NCI-H2029 (cell line): ENCODE data around the gene TNFRSF19.
A peak's percentile ranks its signal among the peaks of the same experiment; 100 is the strongest.

Experiments
- DNase-seq: peaks from one replicate; lab custom pipeline; 2025; lab: John Stamatoyannopoulos, UW

The TNFRSF19 gene

DNA sequence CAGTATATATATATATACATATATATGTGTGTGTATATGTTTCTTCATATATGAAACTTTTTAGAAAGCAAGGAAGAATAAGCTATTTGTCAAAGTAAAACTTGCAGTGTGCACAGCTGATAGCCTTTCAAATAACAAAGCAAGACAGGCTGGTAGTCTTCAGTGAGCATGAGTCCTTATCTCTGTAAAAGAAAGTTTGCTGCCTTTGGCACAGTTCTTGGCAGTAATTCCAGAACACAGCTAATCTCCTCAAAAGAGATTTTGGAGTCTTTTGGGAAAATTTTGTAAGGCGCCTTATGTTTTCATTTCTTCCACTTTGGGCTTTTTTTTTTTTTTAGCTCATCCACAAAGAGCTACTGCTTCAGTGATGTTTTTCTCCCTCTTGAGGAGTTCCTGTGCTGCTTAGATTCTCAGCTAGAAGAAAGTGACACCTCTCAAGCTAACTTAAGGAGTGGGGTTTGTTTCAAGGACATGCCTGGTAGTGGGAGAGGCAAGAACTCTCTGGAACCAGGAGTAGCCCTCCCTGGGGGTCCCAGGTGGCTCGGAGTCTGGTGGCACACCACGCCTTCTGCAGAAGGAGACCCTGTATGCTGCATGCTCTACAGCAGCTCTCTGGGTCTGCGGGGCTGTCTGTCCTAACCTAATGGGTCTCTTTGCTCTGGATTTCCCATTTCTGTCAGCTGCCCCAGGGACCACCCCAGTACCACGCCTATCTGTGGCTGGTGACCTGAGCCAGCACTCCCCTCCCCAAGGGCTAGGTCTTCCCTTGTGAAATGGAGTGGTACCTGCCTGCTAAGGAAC, 58.8 kb downstream of the TNFRSF19 start:
- DNase-seq, result no peak

GRCh38 chr13:23629566-23630272, 59.5 kb downstream of the TNFRSF19 start:
- DNase-seq, result peak; percentile 14

GRCh38 chr13:23630349-23631093, 60.3 kb downstream of the TNFRSF19 start:
- DNase-seq, result no peak

GRCh38 chr13:23631311-23632047, 61.3 kb downstream of the TNFRSF19 start:
- DNase-seq, result no peak

DNA sequence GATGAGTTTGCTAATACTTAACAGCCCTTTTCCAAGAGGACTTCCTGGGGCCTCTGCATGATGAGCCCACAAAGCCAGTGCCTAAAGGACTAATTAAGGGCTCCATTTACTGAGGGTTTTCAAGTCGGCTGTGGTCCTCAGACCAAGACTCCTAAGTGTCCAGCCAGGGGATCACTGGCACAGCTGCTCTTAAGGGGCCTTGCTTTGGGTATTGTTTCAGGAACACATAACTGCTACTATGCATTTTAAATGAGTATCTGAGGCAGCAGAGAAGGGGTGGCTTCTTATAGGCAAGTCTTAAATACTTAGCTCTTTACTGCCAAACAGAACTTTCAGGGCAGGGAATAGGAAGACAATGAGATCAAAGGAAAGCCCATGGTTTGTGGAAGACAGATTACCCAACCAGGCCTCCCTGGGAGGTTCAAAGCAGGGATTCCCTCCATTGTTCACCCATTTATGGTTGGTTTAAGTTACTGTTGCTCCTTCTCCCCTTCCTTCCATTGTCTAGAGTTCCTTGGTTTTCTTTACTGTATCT, 61.9 kb downstream of the TNFRSF19 start:
- no peak for DNase-seq

GRCh38 chr13:23632741-23633140, 62.5 kb downstream of the TNFRSF19 start:
- DNase-seq, result no peak

- DNase-seq, result no peak
Observed at GRCh38 chr13:23634897-23635296, 64.7 kb downstream of the TNFRSF19 start.

- DNase-seq, result no peak
Observed at GRCh38 chr13:23636360-23636759, 66.1 kb downstream of the TNFRSF19 start.

DNA sequence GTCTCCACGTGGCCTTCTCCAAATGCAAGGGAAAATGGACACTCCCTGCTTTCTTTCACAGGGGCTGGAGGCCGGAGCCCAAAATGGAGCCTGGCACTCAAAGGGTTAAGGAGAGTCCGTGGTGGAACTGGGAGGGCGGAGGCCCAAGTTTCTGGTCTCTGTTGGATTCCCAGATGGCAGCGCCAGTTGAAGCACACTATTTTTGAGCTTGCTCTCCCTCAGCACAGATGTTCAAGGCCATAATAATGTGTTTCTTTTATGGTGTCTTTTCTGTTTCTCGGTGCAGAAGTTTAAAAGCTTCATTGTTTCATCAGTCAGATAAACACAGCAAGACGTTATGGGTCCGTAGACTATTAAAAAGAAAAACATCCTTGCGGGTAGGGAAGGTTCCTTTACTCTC, 67.6 kb downstream of the TNFRSF19 start:
- no peak for DNase-seq

DNA sequence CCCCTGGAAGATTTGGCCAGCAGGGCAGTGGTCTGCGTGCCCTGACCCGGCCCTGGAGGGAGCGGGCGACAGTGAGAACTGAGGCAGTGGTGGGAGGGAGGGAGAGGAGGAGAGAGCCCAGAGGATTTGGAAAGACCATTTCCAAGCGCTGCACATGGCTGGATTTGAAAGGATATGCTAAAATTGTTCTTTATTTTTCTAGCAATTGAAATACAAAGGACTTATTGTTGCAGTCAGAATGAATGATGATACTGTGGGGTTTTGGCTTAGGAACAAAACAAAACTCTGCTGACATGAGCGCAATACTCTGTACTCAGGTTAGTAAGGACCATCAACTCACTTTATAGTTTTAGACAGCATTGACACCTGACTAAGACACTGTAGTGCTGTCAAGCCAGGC, 69.5 kb downstream of the TNFRSF19 start:
- no peak for DNase-seq

GRCh38 chr13:23642110-23642509, 71.9 kb downstream of the TNFRSF19 start:
- DNase-seq, result no peak

DNA sequence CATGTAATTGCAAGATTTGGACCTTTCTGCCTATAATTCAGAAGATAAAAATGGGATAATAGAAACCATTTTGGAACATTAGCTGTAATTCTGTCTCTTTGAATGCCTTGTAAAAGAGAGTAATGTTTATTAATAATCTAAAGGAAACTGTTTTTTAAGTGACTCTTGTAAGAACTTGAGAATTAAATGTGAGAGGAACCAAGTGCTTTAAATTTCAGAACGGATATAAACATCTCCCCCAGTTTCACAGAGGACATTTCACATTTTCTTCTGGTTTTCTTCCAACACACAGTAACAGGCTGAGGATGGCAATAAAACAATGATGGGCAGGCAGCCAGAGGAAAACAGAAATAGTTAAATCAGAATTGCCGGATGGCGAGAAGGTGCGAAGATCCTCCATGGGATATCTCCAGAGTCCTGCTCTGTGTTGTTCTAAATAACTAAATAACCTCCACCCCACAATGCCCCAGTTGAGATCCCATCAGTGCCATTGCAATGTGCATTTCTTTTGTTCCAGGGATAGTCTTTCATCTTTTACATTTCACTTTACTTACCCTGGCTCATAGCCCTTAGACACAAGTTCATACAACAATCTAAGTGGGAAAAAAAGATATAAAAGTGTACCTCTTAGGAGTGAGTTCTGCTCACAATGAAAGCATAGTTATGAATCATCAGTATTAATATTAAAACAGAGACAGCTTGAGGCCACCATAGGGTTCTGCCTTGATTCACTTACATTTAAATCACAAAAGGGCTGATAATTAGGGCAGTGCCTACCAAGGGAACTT, 73.3 kb downstream of the TNFRSF19 start:
- no peak for DNase-seq

- no peak for DNase-seq
Observed at GRCh38 chr13:23644126-23644419, 73.9 kb downstream of the TNFRSF19 start.

DNA sequence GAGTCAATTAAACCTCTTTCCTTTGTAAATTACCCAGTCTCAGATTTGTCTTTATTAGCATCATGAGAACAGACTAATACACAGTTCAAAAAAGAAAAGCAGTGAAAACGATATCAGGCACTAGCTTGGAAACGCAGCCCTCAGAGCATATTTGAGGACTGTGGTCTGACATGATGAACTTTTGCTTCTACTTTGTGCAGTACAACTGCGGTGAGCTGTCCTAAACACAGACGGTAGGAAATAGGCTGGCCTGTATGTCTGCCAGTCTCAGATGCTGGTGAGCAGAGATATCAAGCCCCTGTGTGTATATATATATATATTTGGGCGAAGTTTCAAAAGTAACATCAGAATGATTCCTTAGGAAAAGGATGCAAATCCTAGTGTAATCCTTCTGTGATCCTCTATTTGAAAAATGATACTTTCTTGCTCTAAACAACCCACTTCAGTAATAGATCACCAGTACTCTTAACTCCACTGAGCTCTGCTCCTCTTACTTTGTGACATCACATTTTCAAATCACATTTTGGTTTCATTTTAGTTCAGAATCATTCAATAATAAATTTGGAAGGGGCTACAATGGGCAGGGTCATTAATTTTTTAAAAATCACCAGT, 74.4 kb downstream of the TNFRSF19 start:
- no peak for DNase-seq

GRCh38 chr13:23645851-23646250, 75.6 kb downstream of the TNFRSF19 start:
- no peak for DNase-seq

DNA sequence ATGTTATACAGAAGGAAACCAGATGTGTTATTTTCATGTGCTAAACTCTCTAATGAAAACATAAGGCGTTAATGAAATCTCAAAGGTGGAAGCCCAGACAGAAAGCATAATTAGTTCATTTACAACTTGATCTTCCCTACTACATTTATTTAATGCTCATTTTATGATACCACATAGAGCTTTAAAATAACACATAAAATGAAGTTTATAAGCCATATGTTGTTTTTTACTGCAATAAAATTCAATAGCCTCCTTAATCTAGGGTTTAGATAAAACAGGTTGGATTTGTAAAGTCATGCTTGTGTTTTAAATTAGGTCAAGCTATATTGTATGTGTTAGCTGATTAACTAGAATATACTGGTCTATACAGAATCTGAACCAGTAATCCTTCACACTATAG, 81.2 kb downstream of the TNFRSF19 start:
- DNase-seq, result no peak

- DNase-seq, result no peak
Observed at GRCh38 chr13:23651887-23652286, 81.7 kb downstream of the TNFRSF19 start.

GRCh38 chr13:23652909-23653726, 82.9 kb downstream of the TNFRSF19 start:
- DNase-seq, result no peak

GRCh38 chr13:23654111-23655110, 84.2 kb downstream of the TNFRSF19 start:
- DNase-seq, result no peak
